ENCODE measurements around the gene EID3.
A peak's percentile ranks its signal among the peaks of the same experiment; 100 is the strongest.
"Not testable (repeated sequence)": the region's sequence is repeated elsewhere in the genome, so short reads cannot be mapped to it uniquely, and the experiment has no call there.

Gene EID3

DNA sequence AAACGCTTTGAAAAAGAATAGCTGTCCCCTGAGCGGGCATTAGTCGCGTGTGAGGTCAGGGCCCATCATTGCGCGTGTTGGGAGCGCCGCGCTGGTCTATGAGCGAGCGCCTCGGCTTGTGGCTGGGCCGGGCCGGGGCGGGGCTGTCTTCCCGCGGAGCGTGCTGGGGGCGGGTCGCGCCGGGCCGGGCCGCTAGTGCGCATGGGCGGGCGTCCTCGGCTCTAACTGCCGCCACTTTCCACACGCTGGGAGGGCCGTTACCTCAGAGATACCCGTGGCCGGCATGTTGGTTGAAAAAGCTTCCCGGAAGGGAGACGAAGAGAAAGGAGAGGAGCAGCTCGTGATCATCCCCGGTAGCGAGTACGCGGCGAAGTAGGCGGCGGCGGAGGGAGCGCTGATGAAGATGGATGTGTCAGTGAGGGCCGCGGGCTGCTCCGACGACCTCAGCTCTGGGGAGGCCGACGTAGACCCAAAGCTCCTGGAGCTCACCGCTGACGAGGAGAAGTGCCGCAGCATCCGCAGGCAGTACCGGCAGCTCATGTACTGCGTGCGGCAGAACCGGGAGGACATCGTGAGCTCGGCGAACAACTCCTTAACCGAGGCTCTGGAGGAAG lies at the start of gene EID3:
TSS of gene EID3 (plus strand) at position 202 of the 614 bp plus-strand sequence. CDS start at position 398, 196 bp downstream.
- Histone ChIP-seq H3K27me3 (ENCODE audit: control insufficient read depth, insufficient read depth, low read length) (no peaks in the 10 kb centered on the region), H3K9me3 (ENCODE audit: control insufficient read depth, insufficient read depth, low read depth, low read length) (no peaks in the 10 kb centered on the region), H3K9ac (ENCODE audit: low read length) (no peak within 1 kb of the TSS), H3K4me3 (ENCODE audit: low read depth, low read length) (peak within 1 kb of the TSS; percentile 42), H3K4me1 (ENCODE audit: control insufficient read depth, insufficient read depth, low read length) (peaks cover 12% of the 10 kb centered on the region), H3K36me3 (ENCODE audit: control insufficient read depth, insufficient read depth, low read length) (peaks cover 43% of the 10 kb centered on the region), H3K27ac (ENCODE audit: low read depth, low read length) (no peak within 1 kb of the TSS)

DNA sequence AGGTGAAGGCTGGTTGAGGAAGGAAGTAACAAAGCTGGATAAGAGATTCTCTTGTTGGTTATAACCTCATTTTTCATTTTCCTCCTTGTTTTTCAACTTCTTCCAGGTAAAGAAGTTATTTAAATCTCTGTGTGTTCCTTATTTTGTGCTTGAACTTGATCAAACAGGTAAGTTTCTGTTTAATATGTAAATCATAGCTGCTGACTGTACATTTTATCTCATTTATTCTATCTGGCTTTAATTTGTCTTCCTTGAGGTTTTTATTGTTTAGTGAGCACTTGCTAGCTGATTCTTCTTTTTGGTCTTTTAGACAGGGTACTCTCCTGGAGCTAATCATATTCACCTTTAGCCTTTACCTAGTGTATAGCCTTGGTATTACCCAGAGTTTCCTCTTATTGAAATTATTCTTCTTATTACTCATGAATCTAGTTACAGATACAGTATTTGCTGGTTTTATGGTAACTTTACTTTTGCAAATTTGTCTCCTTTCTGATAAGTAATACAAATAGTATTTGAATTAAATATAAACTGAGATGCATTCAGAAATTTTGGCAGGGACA lies 45.5 kb upstream of the EID3 start:
- H3K4me1 ChIP-seq (ENCODE audit: control insufficient read depth, insufficient read depth, low read length): no peaks in the 10 kb centered on the region
- no peak overlapping the region for H3K9ac ChIP-seq (ENCODE audit: low read length)
- H3K27me3 ChIP-seq (ENCODE audit: control insufficient read depth, insufficient read depth, low read length): no peaks in the 10 kb centered on the region
- H3K4me3 ChIP-seq (ENCODE audit: low read depth, low read length): no peak overlapping the region
- no peaks in the 10 kb centered on the region for H3K9me3 ChIP-seq (ENCODE audit: control insufficient read depth, insufficient read depth, low read depth, low read length)
- no peak overlapping the region for H3K27ac ChIP-seq (ENCODE audit: low read depth, low read length)
- no peaks in the 10 kb centered on the region for H3K36me3 ChIP-seq (ENCODE audit: control insufficient read depth, insufficient read depth, low read length)

- Histone ChIP-seq H3K4me1 (ENCODE audit: control insufficient read depth, insufficient read depth, low read length) (peaks cover 4% of the 10 kb centered on the region), H3K27me3 (ENCODE audit: control insufficient read depth, insufficient read depth, low read length) (no peaks in the 10 kb centered on the region), H3K9ac (ENCODE audit: low read length) (no peak overlapping the region), H3K9me3 (ENCODE audit: control insufficient read depth, insufficient read depth, low read depth, low read length) (no peaks in the 10 kb centered on the region), H3K4me3 (ENCODE audit: low read depth, low read length) (no peak overlapping the region), H3K36me3 (ENCODE audit: control insufficient read depth, insufficient read depth, low read length) (no peaks in the 10 kb centered on the region), H3K27ac (ENCODE audit: low read depth, low read length) (no peak overlapping the region)
These were observed 45.0 kb upstream of the EID3 start for GRCh38 chr12:104258476-104259067.

DNA sequence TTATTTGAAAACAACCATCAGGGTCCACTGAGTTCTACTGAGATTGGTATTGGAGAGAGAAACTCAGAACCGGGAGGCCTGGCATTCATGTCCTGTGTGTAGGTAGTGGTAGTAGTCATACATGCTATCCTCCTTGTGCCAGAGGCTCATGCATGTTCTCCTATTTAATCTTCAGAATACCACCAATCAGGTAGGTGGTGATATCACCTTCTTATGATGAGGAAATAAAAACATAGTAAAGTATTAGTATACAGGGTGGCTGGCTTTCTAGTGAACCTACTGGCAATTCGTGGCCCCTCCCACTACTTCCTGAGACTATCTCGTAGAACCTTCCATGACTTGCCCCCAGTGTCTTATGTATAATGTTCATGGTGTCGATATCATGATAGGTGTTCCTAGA lies 40.5 kb upstream of the EID3 start:
- peaks cover 11% of the 10 kb centered on the region for H3K4me1 ChIP-seq (ENCODE audit: control insufficient read depth, insufficient read depth, low read length)
- H3K36me3 ChIP-seq (ENCODE audit: control insufficient read depth, insufficient read depth, low read length): no peaks in the 10 kb centered on the region
- no peak overlapping the region for H3K4me3 ChIP-seq (ENCODE audit: low read depth, low read length)
- no peak overlapping the region for H3K27ac ChIP-seq (ENCODE audit: low read depth, low read length)
- no peaks in the 10 kb centered on the region for H3K27me3 ChIP-seq (ENCODE audit: control insufficient read depth, insufficient read depth, low read length)
- H3K9me3 ChIP-seq (ENCODE audit: control insufficient read depth, insufficient read depth, low read depth, low read length): no peaks in the 10 kb centered on the region
- H3K9ac ChIP-seq (ENCODE audit: low read length): no peak overlapping the region

DNA sequence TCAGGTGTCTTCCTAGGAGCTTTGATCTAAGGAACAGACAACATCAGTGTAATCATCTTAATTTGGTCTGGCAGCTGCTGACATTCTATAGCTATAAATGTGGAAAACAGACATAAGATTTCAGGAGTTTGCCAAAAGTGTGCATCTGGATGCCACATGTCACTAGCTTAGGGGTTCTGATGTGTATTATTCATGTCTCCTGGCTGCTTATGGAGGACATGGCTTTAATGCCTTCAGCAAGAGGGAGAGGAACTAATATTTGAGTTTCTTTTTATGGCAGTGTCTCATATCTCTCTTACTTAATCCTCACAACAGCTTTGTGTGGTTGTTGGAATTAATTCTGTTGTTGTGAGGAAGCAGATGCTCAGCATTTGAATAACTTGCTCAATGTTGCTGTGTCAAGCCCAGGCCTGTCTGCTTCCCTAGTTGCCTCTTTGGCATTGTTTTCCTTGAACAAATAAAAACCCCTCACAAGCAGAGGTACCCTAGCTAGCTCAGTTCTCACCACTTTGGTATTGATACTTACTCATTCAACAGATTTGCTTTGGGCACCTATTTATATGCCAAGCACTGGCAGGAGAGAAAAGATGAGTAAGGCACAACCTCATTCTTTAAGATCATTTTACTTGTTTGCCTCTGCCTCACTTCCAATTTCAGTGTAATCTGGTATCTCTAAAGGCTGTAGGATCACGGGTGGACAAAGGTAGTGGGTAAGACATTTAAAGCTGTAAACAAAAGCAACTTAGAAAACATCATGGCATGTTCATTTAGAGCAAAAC lies 39.8 kb upstream of the EID3 start:
- Histone ChIP-seq H3K36me3 (ENCODE audit: control insufficient read depth, insufficient read depth, low read length) (no peaks in the 10 kb centered on the region), H3K9me3 (ENCODE audit: control insufficient read depth, insufficient read depth, low read depth, low read length) (no peaks in the 10 kb centered on the region), H3K4me1 (ENCODE audit: control insufficient read depth, insufficient read depth, low read length) (peaks cover 11% of the 10 kb centered on the region), H3K9ac (ENCODE audit: low read length) (no peak overlapping the region), H3K27me3 (ENCODE audit: control insufficient read depth, insufficient read depth, low read length) (no peaks in the 10 kb centered on the region), H3K27ac (ENCODE audit: low read depth, low read length) (no peak overlapping the region), H3K4me3 (ENCODE audit: low read depth, low read length) (no peak overlapping the region)

GRCh38 chr12:104265436-104265835 lies 38.1 kb upstream of the EID3 start:
- not testable (repeated sequence) for H3K27ac ChIP-seq (ENCODE audit: low read depth, low read length); H3K36me3 ChIP-seq (ENCODE audit: control insufficient read depth, insufficient read depth, low read length)

GRCh38 chr12:104272938-104273337 lies 30.6 kb upstream of the EID3 start:
- H3K27me3 ChIP-seq (ENCODE audit: control insufficient read depth, insufficient read depth, low read length): no peaks in the 10 kb centered on the region
- no peak overlapping the region for H3K9ac ChIP-seq (ENCODE audit: low read length)
- no peak overlapping the region for H3K4me3 ChIP-seq (ENCODE audit: low read depth, low read length)
- H3K9me3 ChIP-seq (ENCODE audit: control insufficient read depth, insufficient read depth, low read depth, low read length): no peaks in the 10 kb centered on the region
- no peak overlapping the region for H3K27ac ChIP-seq (ENCODE audit: low read depth, low read length)
- H3K36me3 ChIP-seq (ENCODE audit: control insufficient read depth, insufficient read depth, low read length): no peaks in the 10 kb centered on the region
- no peaks in the 10 kb centered on the region for H3K4me1 ChIP-seq (ENCODE audit: control insufficient read depth, insufficient read depth, low read length)

More at GRCh38 chr12:104265436-104265835, 38.1 kb upstream of the EID3 start:
- H3K9ac ChIP-seq (ENCODE audit: low read length); H3K4me3 ChIP-seq (ENCODE audit: low read depth, low read length); H3K27me3 ChIP-seq (ENCODE audit: control insufficient read depth, insufficient read depth, low read length); H3K9me3 ChIP-seq (ENCODE audit: control insufficient read depth, insufficient read depth, low read depth, low read length): not testable (repeated sequence)
- H3K4me1 ChIP-seq (ENCODE audit: control insufficient read depth, insufficient read depth, low read length): peaks cover 11% of the 10 kb centered on the region

GRCh38 chr12:104273503-104273902 lies 30.0 kb upstream of the EID3 start:
- no peak overlapping the region for H3K27ac ChIP-seq (ENCODE audit: low read depth, low read length)
- H3K9ac ChIP-seq (ENCODE audit: low read length): no peak overlapping the region
- H3K4me1 ChIP-seq (ENCODE audit: control insufficient read depth, insufficient read depth, low read length): no peaks in the 10 kb centered on the region
- no peaks in the 10 kb centered on the region for H3K9me3 ChIP-seq (ENCODE audit: control insufficient read depth, insufficient read depth, low read depth, low read length)
- no peaks in the 10 kb centered on the region for H3K27me3 ChIP-seq (ENCODE audit: control insufficient read depth, insufficient read depth, low read length)
- no peak overlapping the region for H3K4me3 ChIP-seq (ENCODE audit: low read depth, low read length)
- no peaks in the 10 kb centered on the region for H3K36me3 ChIP-seq (ENCODE audit: control insufficient read depth, insufficient read depth, low read length)

- Histone ChIP-seq H3K36me3 (ENCODE audit: control insufficient read depth, insufficient read depth, low read length) (no peaks in the 10 kb centered on the region), H3K4me3 (ENCODE audit: low read depth, low read length) (no peak overlapping the region), H3K9me3 (ENCODE audit: control insufficient read depth, insufficient read depth, low read depth, low read length) (no peaks in the 10 kb centered on the region), H3K9ac (ENCODE audit: low read length) (no peak overlapping the region), H3K27me3 (ENCODE audit: control insufficient read depth, insufficient read depth, low read length) (no peaks in the 10 kb centered on the region), H3K27ac (ENCODE audit: low read depth, low read length) (no peak overlapping the region), H3K4me1 (ENCODE audit: control insufficient read depth, insufficient read depth, low read length) (no peaks in the 10 kb centered on the region)
These were observed 28.7 kb upstream of the EID3 start for GRCh38 chr12:104274811-104275210.

- Histone ChIP-seq H3K4me3 (ENCODE audit: low read depth, low read length) (no peak overlapping the region), H3K27ac (ENCODE audit: low read depth, low read length) (no peak overlapping the region), H3K36me3 (ENCODE audit: control insufficient read depth, insufficient read depth, low read length) (no peaks in the 10 kb centered on the region), H3K27me3 (ENCODE audit: control insufficient read depth, insufficient read depth, low read length) (no peaks in the 10 kb centered on the region), H3K4me1 (ENCODE audit: control insufficient read depth, insufficient read depth, low read length) (no peaks in the 10 kb centered on the region), H3K9ac (ENCODE audit: low read length) (no peak overlapping the region), H3K9me3 (ENCODE audit: control insufficient read depth, insufficient read depth, low read depth, low read length) (peaks cover 2% of the 10 kb centered on the region; the same call in 1 of the 2 replicates)
These were observed 27.9 kb upstream of the EID3 start for GRCh38 chr12:104275689-104276088.
